Measurements from ENCODE around the gene AADACL4.
"Not testable (repeated sequence)": the region's sequence is repeated elsewhere in the genome, so short reads cannot be mapped to it uniquely, and the experiment has no call there.

Gene AADACL4

GRCh38 chr1:12696658-12697057 lies 52.8 kb downstream of the AADACL4 start:
- H3K4me1 ChIP-seq (ENCODE audit: control insufficient read depth in 1 of 2, insufficient read depth in 2 of 2, low read length in 2 of 2) = no peaks in the 10 kb centered on the region
- no peak overlapping the region for H3K27ac ChIP-seq (ENCODE audit: low read length)
- H3K9me3 ChIP-seq (ENCODE audit: control insufficient read depth in 1 of 2, low read length in 2 of 2) = peaks cover 0 to 3% of the 10 kb centered on the region in 2 donors
- H3K4me3 ChIP-seq (ENCODE audit: low read depth in 1 of 2, low read length in 2 of 2) = no peak overlapping the region
- no peaks in the 10 kb centered on the region for H3K27me3 ChIP-seq (ENCODE audit: low read depth, low read length)
- no peaks in the 10 kb centered on the region for H3K36me3 ChIP-seq (ENCODE audit: control insufficient read depth in 1 of 2, insufficient read depth in 2 of 2, low read length in 2 of 2)

- no peaks in the 10 kb centered on the region for H3K4me1 ChIP-seq (ENCODE audit: control insufficient read depth in 1 of 2, insufficient read depth in 2 of 2, low read length in 2 of 2)
- no peaks in the 10 kb centered on the region for H3K36me3 ChIP-seq (ENCODE audit: control insufficient read depth in 1 of 2, insufficient read depth in 2 of 2, low read length in 2 of 2)
- no peaks in the 10 kb centered on the region for H3K27me3 ChIP-seq (ENCODE audit: low read depth, low read length)
- no peak overlapping the region for H3K4me3 ChIP-seq (ENCODE audit: low read depth in 1 of 2, low read length in 2 of 2)
- H3K9me3 ChIP-seq (ENCODE audit: control insufficient read depth in 1 of 2, low read length in 2 of 2) = peaks cover 0 to 3% of the 10 kb centered on the region in 2 donors
- no peak overlapping the region for H3K27ac ChIP-seq (ENCODE audit: low read length)
Observed at GRCh38 chr1:12697397-12697796, 53.5 kb downstream of the AADACL4 start.

- H3K9me3 ChIP-seq (ENCODE audit: control insufficient read depth in 1 of 2, low read length in 2 of 2) = peaks cover 0 to 15% of the 10 kb centered on the region in 2 donors
- no peak overlapping the region for H3K4me3 ChIP-seq (ENCODE audit: low read depth in 1 of 2, low read length in 2 of 2)
- no peaks in the 10 kb centered on the region for H3K27me3 ChIP-seq (ENCODE audit: low read depth, low read length)
- H3K4me1 ChIP-seq (ENCODE audit: control insufficient read depth in 1 of 2, insufficient read depth in 2 of 2, low read length in 2 of 2) = no peaks in the 10 kb centered on the region
- no peak overlapping the region for H3K27ac ChIP-seq (ENCODE audit: low read length)
- H3K36me3 ChIP-seq (ENCODE audit: control insufficient read depth in 1 of 2, insufficient read depth in 2 of 2, low read length in 2 of 2) = no peaks in the 10 kb centered on the region
Observed at GRCh38 chr1:12703821-12704451, 60.1 kb downstream of the AADACL4 start.

GRCh38 chr1:12706061-12706460 lies 62.2 kb downstream of the AADACL4 start:
- no peak overlapping the region for H3K27ac ChIP-seq (ENCODE audit: low read length)
- no peak overlapping the region for H3K4me3 ChIP-seq (ENCODE audit: low read depth in 1 of 2, low read length in 2 of 2)
- H3K4me1 ChIP-seq (ENCODE audit: control insufficient read depth in 1 of 2, insufficient read depth in 2 of 2, low read length in 2 of 2) = no peaks in the 10 kb centered on the region
- H3K27me3 ChIP-seq (ENCODE audit: low read depth, low read length) = no peaks in the 10 kb centered on the region
- peaks cover 0 to 12% of the 10 kb centered on the region in 2 donors for H3K9me3 ChIP-seq (ENCODE audit: control insufficient read depth in 1 of 2, low read length in 2 of 2)
- H3K36me3 ChIP-seq (ENCODE audit: control insufficient read depth in 1 of 2, insufficient read depth in 2 of 2, low read length in 2 of 2) = no peaks in the 10 kb centered on the region

- Histone ChIP-seq H3K27ac (ENCODE audit: low read length) (no peak overlapping the region), H3K4me1 (ENCODE audit: control insufficient read depth in 1 of 2, insufficient read depth in 2 of 2, low read length in 2 of 2) (no peaks in the 10 kb centered on the region), H3K27me3 (ENCODE audit: low read depth, low read length) (no peaks in the 10 kb centered on the region), H3K4me3 (ENCODE audit: low read depth in 1 of 2, low read length in 2 of 2) (no peak overlapping the region), H3K36me3 (ENCODE audit: control insufficient read depth in 1 of 2, insufficient read depth in 2 of 2, low read length in 2 of 2) (no peaks in the 10 kb centered on the region), H3K9me3 (ENCODE audit: control insufficient read depth in 1 of 2, low read length in 2 of 2) (peaks cover 0 to 6% of the 10 kb centered on the region in 2 donors)
Observed at GRCh38 chr1:12708396-12709090, 64.7 kb downstream of the AADACL4 start.

- H3K4me3 ChIP-seq (ENCODE audit: low read depth in 1 of 2, low read length in 2 of 2) = no peak overlapping the region
- no peaks in the 10 kb centered on the region for H3K36me3 ChIP-seq (ENCODE audit: control insufficient read depth in 1 of 2, insufficient read depth in 2 of 2, low read length in 2 of 2)
- no peak overlapping the region for H3K27ac ChIP-seq (ENCODE audit: low read length)
- H3K4me1 ChIP-seq (ENCODE audit: control insufficient read depth in 1 of 2, insufficient read depth in 2 of 2, low read length in 2 of 2) = no peaks in the 10 kb centered on the region
- no peaks in the 10 kb centered on the region for H3K27me3 ChIP-seq (ENCODE audit: low read depth, low read length)
- H3K9me3 ChIP-seq (ENCODE audit: control insufficient read depth in 1 of 2, low read length in 2 of 2) = peaks cover 0 to under 1% of the 10 kb centered on the region in 2 donors
Observed at GRCh38 chr1:12709091-12709491, 65.2 kb downstream of the AADACL4 start.

GRCh38 chr1:12709696-12710095 lies 65.8 kb downstream of the AADACL4 start:
- Histone ChIP-seq H3K4me1 (ENCODE audit: control insufficient read depth in 1 of 2, insufficient read depth in 2 of 2, low read length in 2 of 2) (no peaks in the 10 kb centered on the region), H3K27me3 (ENCODE audit: low read depth, low read length) (no peaks in the 10 kb centered on the region), H3K9me3 (ENCODE audit: control insufficient read depth in 1 of 2, low read length in 2 of 2) (no peaks in the 10 kb centered on the region), H3K27ac (ENCODE audit: low read length) (no peak overlapping the region), H3K36me3 (ENCODE audit: control insufficient read depth in 1 of 2, insufficient read depth in 2 of 2, low read length in 2 of 2) (no peaks in the 10 kb centered on the region), H3K4me3 (ENCODE audit: low read depth in 1 of 2, low read length in 2 of 2) (no peak overlapping the region)

GRCh38 chr1:12711536-12711935 lies 67.7 kb downstream of the AADACL4 start:
- no peak overlapping the region for H3K27ac ChIP-seq (ENCODE audit: low read length)
- H3K4me1 ChIP-seq (ENCODE audit: control insufficient read depth in 1 of 2, insufficient read depth in 2 of 2, low read length in 2 of 2) = no peaks in the 10 kb centered on the region
- H3K4me3 ChIP-seq (ENCODE audit: low read depth in 1 of 2, low read length in 2 of 2) = no peak overlapping the region
- no peaks in the 10 kb centered on the region for H3K36me3 ChIP-seq (ENCODE audit: control insufficient read depth in 1 of 2, insufficient read depth in 2 of 2, low read length in 2 of 2)
- H3K9me3 ChIP-seq (ENCODE audit: control insufficient read depth in 1 of 2, low read length in 2 of 2) = no peaks in the 10 kb centered on the region
- H3K27me3 ChIP-seq (ENCODE audit: low read depth, low read length) = no peaks in the 10 kb centered on the region

- Histone ChIP-seq H3K9me3 (ENCODE audit: control insufficient read depth in 1 of 2, low read length in 2 of 2) (no peaks in the 10 kb centered on the region), H3K4me1 (ENCODE audit: control insufficient read depth in 1 of 2, insufficient read depth in 2 of 2, low read length in 2 of 2) (no peaks in the 10 kb centered on the region), H3K27me3 (ENCODE audit: low read depth, low read length) (no peaks in the 10 kb centered on the region), H3K36me3 (ENCODE audit: control insufficient read depth in 1 of 2, insufficient read depth in 2 of 2, low read length in 2 of 2) (no peaks in the 10 kb centered on the region), H3K27ac (ENCODE audit: low read length) (no peak overlapping the region), H3K4me3 (ENCODE audit: low read depth in 1 of 2, low read length in 2 of 2) (no peak overlapping the region)
Observed at GRCh38 chr1:12712076-12712475, 68.2 kb downstream of the AADACL4 start.

GRCh38 chr1:12712929-12713328 lies 69.0 kb downstream of the AADACL4 start:
- Histone ChIP-seq H3K36me3 (ENCODE audit: control insufficient read depth in 1 of 2, insufficient read depth in 2 of 2, low read length in 2 of 2) (no peaks in the 10 kb centered on the region), H3K4me1 (ENCODE audit: control insufficient read depth in 1 of 2, insufficient read depth in 2 of 2, low read length in 2 of 2) (no peaks in the 10 kb centered on the region), H3K4me3 (ENCODE audit: low read depth in 1 of 2, low read length in 2 of 2) (no peak overlapping the region), H3K27ac (ENCODE audit: low read length) (no peak overlapping the region), H3K27me3 (ENCODE audit: low read depth, low read length) (no peaks in the 10 kb centered on the region), H3K9me3 (ENCODE audit: control insufficient read depth in 1 of 2, low read length in 2 of 2) (no peaks in the 10 kb centered on the region)

GRCh38 chr1:12713651-12714050 lies 69.8 kb downstream of the AADACL4 start:
- H3K36me3 ChIP-seq (ENCODE audit: control insufficient read depth in 1 of 2, insufficient read depth in 2 of 2, low read length in 2 of 2); H3K9me3 ChIP-seq (ENCODE audit: control insufficient read depth in 1 of 2, low read length in 2 of 2); H3K4me3 ChIP-seq (ENCODE audit: low read depth in 1 of 2, low read length in 2 of 2); H3K27me3 ChIP-seq (ENCODE audit: low read depth, low read length); H3K4me1 ChIP-seq (ENCODE audit: control insufficient read depth in 1 of 2, insufficient read depth in 2 of 2, low read length in 2 of 2); H3K27ac ChIP-seq (ENCODE audit: low read length): not testable (repeated sequence)

Data from muscle layer of duodenum (tissue), 2 donors.